ENCODE data around the gene BZW1. TPM values are rescaled to one million over a fixed set of nuclear protein-coding genes. Genes with fewer than 3 reads are reported as not detected.

The BZW1 gene
- total RNA-seq, 1 donor from 2014 or later: 302 TPM

DNA sequence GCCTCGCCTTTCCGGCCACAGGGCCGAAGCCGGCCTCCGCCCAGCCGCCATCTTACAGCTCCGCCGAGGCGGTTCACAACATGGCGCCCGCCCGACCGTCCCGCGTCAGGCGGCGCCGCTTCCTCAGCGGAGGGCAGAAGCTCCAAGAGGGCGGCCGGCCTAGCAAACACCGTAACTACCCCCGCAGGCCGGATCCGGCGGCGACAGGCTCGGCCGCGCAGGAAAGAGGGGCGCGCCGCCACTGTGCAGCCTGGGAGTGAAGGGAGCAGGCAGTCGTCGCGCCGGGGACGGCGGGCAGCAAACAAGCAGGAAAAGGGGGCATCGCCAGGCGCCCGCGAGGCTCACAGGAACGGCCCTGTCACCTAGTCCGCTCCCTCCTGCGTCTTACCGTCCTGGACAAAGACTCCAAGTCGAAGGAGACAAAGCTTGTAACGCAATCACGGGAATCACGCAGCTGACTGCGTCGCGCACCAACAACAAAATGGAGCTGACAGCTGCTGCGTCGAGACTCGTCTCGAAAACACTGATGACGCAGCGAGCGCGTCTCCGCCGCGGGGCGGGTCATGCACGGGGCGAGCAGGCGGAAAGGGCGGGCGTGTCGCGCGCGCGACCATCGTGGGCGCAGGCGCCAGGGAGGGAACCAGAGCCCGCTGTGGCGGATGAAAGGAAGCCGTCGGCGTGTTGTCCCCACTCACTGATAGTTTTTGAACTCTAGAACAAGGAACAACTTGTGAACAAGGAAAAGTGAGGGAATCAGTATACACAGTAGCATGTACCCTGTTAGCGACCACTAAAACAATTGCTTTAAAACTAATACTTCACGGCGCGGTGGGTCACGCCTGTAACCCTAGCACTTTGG, 52.7 kb downstream of the BZW1 start, which contains the start of gene CLK1:
CLK1 (minus strand) TSS at position 483 of the 859 bp plus-strand sequence. CDS start 2,796 bp downstream, outside the sequence.
- peaks cover 17% of the 10 kb centered on the region for H3K27me3 Mint-ChIP-seq (ENCODE audit: unreplicated experiment)
- DNase-seq (ENCODE audit: low spot score): peak; percentile 94
- H3K4me1 Mint-ChIP-seq (ENCODE audit: unreplicated experiment): peaks cover 29% of the 10 kb centered on the region
- H3K4me3 Mint-ChIP-seq (ENCODE audit: unreplicated experiment): peak within 1 kb of the TSS; percentile 95
- H3K9me3 Mint-ChIP-seq (ENCODE audit: unreplicated experiment): no peaks in the 10 kb centered on the region
- H3K27ac Mint-ChIP-seq (ENCODE audit: unreplicated experiment): peak within 1 kb of the TSS; percentile 100
- TF ChIP-seq, protein P1, sequence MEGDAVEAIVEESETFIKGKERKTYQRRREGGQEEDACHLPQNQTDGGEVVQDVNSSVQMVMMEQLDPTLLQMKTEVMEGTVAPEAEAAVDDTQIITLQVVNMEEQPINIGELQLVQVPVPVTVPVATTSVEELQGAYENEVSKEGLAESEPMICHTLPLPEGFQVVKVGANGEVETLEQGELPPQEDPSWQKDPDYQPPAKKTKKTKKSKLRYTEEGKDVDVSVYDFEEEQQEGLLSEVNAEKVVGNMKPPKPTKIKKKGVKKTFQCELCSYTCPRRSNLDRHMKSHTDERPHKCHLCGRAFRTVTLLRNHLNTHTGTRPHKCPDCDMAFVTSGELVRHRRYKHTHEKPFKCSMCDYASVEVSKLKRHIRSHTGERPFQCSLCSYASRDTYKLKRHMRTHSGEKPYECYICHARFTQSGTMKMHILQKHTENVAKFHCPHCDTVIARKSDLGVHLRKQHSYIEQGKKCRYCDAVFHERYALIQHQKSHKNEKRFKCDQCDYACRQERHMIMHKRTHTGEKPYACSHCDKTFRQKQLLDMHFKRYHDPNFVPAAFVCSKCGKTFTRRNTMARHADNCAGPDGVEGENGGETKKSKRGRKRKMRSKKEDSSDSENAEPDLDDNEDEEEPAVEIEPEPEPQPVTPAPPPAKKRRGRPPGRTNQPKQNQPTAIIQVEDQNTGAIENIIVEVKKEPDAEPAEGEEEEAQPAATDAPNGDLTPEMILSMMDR (IDR thresholded peaks at IDR 0.05; ENCODE audit: unreplicated experiment): no peak
- peaks cover 31% of the 10 kb centered on the region for H3K36me3 Mint-ChIP-seq (ENCODE audit: low read depth, unreplicated experiment)

DNA sequence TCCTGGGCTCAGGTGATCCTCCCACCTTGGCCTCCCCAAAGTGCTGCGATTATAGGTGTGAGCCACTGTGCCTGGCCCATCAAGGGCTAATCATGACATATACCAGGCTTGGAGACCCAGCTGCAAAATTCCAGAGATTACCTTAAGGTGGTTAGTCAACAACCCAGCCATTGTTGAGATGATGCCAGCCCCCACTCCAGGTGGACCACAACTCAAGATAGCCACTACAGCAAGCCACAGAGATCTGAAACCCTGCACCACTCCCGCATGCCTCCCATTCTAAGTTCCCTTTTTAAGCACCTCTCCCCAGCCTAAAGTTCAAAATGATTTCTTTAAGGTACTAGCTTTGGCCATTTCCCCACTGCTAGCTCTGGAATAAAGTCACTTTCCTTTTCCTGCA, 57.3 kb downstream of the BZW1 start:
- no peak overlapping the region for H3K4me3 Mint-ChIP-seq (ENCODE audit: unreplicated experiment)
- no peaks in the 10 kb centered on the region for H3K9me3 Mint-ChIP-seq (ENCODE audit: unreplicated experiment)
- peaks cover 3% of the 10 kb centered on the region for H3K36me3 Mint-ChIP-seq (ENCODE audit: low read depth, unreplicated experiment)

DNA sequence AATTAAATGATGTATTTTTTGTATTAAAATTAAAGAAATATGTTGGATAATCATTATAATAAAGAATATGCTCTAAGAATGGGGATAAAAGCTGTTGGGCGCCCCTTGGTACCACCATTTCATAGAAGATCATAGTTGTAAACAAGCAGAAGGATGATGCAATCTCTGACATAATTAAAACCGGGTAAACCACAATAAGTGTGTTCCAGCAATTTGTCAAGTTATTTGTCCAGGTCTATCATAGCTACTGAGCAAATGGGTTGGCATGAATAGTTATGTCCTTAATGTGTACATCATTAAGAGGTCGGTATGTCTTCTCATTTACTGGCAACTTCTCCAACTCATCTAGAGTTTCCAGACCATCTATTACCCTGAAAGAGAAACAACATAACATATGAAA, 59.4 kb downstream of the BZW1 start:
- Mint-ChIP-seq H3K27me3 (ENCODE audit: unreplicated experiment) (no peaks in the 10 kb centered on the region), H3K27ac (ENCODE audit: unreplicated experiment) (no peak overlapping the region), H3K4me3 (ENCODE audit: unreplicated experiment) (no peak overlapping the region), H3K4me1 (ENCODE audit: unreplicated experiment) (no peaks in the 10 kb centered on the region), H3K9me3 (ENCODE audit: unreplicated experiment) (no peaks in the 10 kb centered on the region), H3K36me3 (ENCODE audit: low read depth, unreplicated experiment) (peaks cover 3% of the 10 kb centered on the region)
- DNase-seq (ENCODE audit: low spot score): no peak
- TF ChIP-seq, protein P1 (IDR thresholded peaks at IDR 0.05; ENCODE audit: unreplicated experiment): no peak

More for the DNA sequence above, 57.3 kb downstream of the BZW1 start:
- no peak overlapping the region for H3K27ac Mint-ChIP-seq (ENCODE audit: unreplicated experiment)
- peaks cover under 1% of the 10 kb centered on the region for H3K4me1 Mint-ChIP-seq (ENCODE audit: unreplicated experiment)
- no peak for DNase-seq (ENCODE audit: low spot score)
- H3K27me3 Mint-ChIP-seq (ENCODE audit: unreplicated experiment): peaks cover 12% of the 10 kb centered on the region
- TF ChIP-seq, protein P1 (IDR thresholded peaks at IDR 0.05; ENCODE audit: unreplicated experiment): no peak

DNA sequence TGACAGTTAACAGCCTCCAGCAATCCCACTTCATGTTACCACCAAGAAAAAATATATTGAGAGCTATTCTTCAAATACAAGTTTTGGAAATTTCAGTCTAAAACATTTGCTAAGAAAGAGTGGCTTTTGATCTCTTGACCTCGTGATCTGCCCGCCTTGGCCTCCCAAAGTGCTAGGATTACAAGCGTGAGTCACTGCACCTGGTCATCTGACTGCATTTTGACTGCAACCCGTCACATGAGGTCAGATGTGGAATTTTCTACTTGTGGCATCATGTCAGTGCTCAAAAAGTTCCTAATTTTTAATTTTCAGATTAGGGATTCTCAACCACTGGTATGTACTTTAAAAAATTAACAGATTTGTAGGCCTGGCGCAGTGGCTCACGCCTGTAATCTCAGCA, 61.9 kb downstream of the BZW1 start:
- H3K9me3 Mint-ChIP-seq (ENCODE audit: unreplicated experiment): no peaks in the 10 kb centered on the region
- no peak for DNase-seq (ENCODE audit: low spot score)
- H3K27me3 Mint-ChIP-seq (ENCODE audit: unreplicated experiment): no peaks in the 10 kb centered on the region
- TF ChIP-seq, protein P1 (IDR thresholded peaks at IDR 0.05; ENCODE audit: unreplicated experiment): no peak
- H3K4me3 Mint-ChIP-seq (ENCODE audit: unreplicated experiment): no peak overlapping the region
- H3K36me3 Mint-ChIP-seq (ENCODE audit: low read depth, unreplicated experiment): peaks cover 3% of the 10 kb centered on the region
- H3K27ac Mint-ChIP-seq (ENCODE audit: unreplicated experiment): no peak overlapping the region
- H3K4me1 Mint-ChIP-seq (ENCODE audit: unreplicated experiment): no peaks in the 10 kb centered on the region

Other genes starting within 250 kb of the BZW1 start
- 0.80 TPM for gene AOX1, start 225.9 kb upstream of the BZW1 start, total RNA-seq (ENCODE audit: unreplicated experiment)
- gene CLK1, start 52.7 kb downstream of the BZW1 start, total RNA-seq (ENCODE audit: unreplicated experiment): 92.6 TPM
- 41.1 TPM for gene PPIL3, start 77.2 kb downstream of the BZW1 start, total RNA-seq (ENCODE audit: unreplicated experiment)
- 14.2 TPM for gene NIF3L1, start 77.5 kb downstream of the BZW1 start, total RNA-seq (ENCODE audit: unreplicated experiment)
- 57.6 TPM for gene ORC2, start 151.8 kb downstream of the BZW1 start, total RNA-seq (ENCODE audit: unreplicated experiment)